HFF-Myc (cell line): Measurements from ENCODE around the gene ABHD16B.
A peak's percentile ranks its signal among the peaks of the same experiment; 100 is the strongest.
"Not testable (repeated sequence)": the region's sequence is repeated elsewhere in the genome, so short reads cannot be mapped to it uniquely, and the experiment has no call there.

Source experiments
- DNase-seq: peaks from one replicate; pipeline ENCODE4 v3.0.0-alpha.2; 2011; ENCODE audit warnings: low read depth; ENCODE audit errors: extremely low read depth
- H3K4me3 ChIP-seq: replicated peaks from 2 replicates; pipeline ENCODE4 v1.5.1; 2011; ENCODE audit warnings: low read depth, mild to moderate bottlenecking, control low read depth, low read length
- TF ChIP-seq, protein P1 (sequence below): IDR thresholded peaks from 2 replicates; pipeline ENCODE4 v1.5.1; 2012; ENCODE audit warnings: mild to moderate bottlenecking, low read depth, low read length, control low read depth; ENCODE audit errors: missing control alignments

Gene ABHD16B

DNA sequence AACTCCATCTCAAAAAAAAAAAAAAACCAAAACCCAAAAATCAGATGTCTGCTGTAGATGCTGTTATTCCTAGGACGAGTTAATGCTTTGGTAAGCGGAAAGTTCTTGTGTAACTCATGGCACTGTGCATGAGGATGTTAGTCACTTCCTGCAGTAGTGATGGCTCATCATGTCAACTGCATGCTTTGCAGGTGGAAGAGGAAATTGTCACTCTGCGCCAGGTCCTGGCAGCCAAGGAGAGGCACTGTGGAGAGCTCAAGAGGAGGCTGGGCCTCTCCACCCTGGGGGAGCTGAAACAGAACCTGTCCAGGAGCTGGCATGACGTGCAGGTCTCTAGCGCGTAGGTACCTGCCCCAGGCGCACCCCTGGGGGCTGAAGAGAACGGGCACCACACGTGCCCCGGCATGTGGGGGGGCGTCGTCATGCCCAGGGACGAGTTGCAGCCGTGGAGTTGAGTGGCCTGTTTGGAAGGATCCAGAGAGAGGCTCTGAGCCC, 12.2 kb downstream of the ABHD16B start:
- peak; percentile 52 for DNase-seq
- TF ChIP-seq, protein P1, sequence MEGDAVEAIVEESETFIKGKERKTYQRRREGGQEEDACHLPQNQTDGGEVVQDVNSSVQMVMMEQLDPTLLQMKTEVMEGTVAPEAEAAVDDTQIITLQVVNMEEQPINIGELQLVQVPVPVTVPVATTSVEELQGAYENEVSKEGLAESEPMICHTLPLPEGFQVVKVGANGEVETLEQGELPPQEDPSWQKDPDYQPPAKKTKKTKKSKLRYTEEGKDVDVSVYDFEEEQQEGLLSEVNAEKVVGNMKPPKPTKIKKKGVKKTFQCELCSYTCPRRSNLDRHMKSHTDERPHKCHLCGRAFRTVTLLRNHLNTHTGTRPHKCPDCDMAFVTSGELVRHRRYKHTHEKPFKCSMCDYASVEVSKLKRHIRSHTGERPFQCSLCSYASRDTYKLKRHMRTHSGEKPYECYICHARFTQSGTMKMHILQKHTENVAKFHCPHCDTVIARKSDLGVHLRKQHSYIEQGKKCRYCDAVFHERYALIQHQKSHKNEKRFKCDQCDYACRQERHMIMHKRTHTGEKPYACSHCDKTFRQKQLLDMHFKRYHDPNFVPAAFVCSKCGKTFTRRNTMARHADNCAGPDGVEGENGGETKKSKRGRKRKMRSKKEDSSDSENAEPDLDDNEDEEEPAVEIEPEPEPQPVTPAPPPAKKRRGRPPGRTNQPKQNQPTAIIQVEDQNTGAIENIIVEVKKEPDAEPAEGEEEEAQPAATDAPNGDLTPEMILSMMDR: no peak
- H3K4me3 ChIP-seq: no peak overlapping the region

DNA sequence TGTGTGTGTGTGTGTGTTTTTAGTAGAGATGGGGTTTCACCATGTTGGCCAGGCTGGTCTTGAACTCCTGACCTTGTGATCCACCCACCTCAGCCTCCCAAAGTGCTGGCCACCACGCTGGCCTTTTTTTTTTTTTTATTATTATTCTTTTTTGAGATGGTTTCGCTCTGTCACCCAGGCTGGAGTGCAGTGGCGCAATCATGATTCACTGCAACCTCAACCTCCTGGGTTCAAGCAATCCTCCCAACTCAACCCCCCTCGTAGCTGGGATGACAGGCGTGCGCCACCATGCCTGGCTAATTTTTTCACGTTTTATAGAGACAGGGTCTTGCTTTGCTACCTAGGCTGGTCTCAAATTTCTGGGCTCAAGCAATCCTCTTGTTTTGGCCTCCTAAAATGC, 12.9 kb downstream of the ABHD16B start:
- H3K4me3 ChIP-seq, DNase-seq: not testable (repeated sequence)

DNA sequence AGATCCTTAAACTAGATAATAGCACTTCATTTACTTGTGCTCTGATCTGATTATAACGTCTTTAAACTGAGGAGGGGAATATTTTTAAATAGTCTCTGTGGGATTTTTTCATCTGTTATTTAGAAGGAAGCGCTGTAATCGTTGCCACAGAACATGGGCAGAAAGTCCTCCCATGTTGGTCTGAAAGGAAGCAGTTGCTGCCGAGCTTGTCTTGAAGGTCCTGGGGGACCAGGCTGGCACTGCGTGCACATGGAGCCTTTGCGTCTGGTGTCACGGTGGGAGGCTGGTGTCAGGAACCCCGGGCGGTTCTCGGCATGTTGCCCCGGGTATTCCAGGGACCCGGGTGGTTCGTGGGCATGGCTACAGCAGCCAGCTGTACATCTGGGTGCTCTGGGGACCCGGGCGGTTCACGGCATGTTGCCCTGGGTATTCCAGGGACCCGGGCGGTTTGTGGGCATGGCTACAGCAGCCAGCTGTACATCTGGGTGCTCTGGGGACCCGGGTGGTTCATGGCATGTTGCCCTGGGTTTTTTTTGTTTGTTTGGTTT, 15.3 kb downstream of the ABHD16B start:
- TF ChIP-seq, protein P1: no peak
- H3K4me3 ChIP-seq: no peak overlapping the region
- no peak for DNase-seq

DNA sequence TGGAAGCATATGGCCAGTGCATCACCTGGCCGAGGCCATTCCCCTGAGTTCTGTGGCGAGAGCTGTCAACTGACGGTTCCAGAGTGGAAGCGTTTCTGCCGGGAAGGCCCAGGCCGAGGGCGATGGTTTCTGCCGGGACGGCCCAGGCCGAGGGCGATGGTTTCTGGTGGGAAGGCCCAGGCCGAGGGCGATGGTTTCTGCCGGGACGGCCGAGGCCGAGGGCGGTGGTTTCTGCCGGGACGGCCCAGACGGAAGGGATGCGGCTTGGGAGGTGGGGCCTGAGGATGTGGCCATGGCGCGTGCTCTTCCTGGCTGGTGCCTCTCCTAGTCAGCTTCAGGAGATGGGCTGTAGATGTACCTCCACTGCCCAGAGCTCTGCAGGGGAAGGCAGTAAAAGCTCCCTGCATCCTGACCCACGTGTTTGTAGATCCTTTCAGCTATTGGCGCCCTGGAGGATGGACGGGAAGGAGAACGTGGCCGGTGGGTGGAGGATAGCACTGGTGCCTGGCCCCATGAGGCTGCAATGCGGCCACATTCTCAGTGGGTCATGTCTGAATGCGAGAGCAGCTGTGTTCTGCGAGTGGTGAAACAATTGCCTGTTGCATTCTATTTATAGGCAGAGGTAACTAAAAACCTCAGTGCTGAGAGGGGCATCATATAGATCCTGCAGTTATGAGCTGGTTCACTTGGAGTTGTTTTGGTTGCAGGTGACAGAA, 16.6 kb downstream of the ABHD16B start:
- DNase-seq: no peak
- no peak overlapping the region for H3K4me3 ChIP-seq
- TF ChIP-seq, protein P1: no peak

DNA sequence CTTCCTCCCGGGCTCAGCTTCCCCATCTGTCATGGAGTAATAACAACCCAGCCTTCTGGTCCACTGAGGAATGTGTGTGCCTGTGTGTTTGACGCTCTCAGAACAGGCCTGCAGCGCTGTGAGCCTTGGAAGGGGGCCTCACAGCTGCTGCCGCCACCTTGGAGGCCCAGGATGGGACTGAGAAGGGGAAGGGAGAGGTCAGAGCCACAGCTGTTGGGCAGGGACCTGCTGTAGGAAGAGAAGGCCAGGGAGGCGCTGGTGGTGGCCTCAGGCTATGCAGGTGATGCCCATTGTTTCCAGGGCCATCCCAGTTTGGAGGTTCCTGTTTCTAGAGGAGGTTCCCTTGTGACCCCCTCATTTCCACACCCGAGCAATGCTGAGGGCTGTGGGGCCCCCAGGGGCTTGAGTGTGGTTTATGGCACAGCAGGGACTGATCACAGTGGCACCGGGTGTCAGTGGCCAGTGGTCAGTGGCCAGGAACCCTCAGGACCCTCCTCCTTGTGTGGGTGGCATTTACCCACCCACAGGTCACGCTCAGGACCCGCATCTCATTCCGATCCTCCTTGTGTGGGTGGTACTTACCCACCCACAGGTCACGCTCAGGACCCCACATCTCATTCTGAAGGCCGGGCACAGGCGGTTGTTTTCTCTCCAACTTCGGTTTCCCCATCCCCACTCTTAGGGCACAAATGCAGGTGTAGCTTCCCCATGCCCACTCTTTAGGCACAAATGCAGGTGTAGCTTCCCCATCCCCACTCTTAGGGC, 17.8 kb downstream of the ABHD16B start:
- no peak overlapping the region for H3K4me3 ChIP-seq
- no peak for DNase-seq
- TF ChIP-seq, protein P1: no peak

DNA sequence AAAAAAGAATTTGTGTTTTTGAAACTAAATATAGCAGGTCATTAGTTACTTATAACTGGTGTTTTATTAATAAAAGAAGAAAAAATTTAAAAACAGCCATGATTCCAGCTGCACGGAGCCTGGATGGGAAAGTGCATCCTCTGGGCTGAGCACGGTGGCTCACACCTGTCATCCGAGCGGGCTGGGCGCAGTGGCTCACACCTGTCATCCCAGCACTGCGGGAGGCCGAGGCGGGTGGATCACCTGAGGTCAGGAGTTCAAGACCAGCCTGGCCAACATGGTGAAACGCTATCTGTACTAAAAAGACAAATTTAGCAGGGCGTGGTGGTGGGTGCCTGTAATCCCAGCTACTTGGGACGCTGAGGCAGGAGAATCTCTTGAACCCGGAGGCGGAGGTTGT, 19.6 kb downstream of the ABHD16B start:
- not testable (repeated sequence) for DNase-seq, H3K4me3 ChIP-seq

DNA sequence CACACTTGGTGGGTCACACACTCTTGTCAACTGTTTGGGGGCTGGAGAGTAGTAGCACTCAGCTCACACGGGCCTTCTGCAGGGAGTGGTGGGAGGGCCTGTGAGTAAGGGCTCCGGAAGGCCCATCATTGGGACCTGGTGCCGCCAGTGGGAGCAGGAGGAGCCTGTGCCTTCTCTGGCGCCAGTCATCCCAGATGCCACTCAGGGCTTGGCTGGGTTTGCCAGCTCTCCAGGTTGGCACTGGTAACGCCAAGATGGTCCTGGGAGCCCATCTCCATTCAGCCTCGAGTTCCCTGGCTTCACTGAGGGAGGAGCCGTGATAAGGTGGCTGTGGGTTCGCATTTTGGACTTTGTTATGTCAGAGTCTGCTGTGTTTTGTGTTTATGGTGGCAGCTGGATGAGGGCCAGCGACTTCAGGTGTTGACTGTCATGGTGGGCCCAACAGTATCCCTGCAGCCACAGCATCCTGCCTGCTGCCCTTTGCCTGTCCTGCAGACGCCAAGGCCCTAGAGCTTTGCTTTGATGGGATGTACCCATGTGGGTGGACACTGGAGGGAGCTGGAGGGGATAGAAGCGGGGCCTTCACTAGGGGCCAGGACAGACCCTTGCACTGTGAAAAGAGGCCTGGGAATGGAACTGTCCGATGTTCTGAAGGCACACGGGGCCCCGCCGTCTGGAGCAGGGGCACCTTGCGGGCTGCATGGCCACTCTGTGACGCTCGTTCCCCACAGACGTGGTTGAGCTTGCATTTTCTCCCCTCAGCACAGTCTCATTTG, 20.3 kb downstream of the ABHD16B start:
- TF ChIP-seq, protein P1: no peak
- DNase-seq: no peak
- no peak overlapping the region for H3K4me3 ChIP-seq
